Colon (tissue), 2 donors: ENCODE measurements around the gene RPL14.

Experiments used
- FAIRE-seq: peaks from 2 replicates; lab custom pipeline; 2012; peaks lifted over from hg19 to GRCh38; lab: Jason Lieb, UNC
- donor health status: control.
- donor health status: control.

The RPL14 gene

DNA sequence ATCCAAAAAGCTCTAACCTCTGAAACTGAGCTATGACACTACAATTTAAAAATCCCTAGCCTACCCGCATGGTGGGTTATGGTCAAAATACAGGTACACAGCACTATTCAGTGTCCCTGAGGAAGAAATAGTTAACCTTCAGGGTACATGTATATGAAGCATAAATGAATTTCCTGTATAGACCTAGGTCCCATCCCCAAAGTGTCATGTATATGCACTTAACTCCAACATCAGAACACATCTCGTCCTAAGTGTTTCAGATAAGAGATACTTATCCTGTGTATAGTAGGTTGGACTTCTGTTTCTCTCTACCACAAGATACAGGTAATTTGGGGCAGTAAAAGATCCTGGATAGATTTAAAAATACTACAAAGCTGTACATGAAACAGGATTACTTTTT is 6.4 kb downstream of the RPL14 start:
- no peak for FAIRE-seq

DNA sequence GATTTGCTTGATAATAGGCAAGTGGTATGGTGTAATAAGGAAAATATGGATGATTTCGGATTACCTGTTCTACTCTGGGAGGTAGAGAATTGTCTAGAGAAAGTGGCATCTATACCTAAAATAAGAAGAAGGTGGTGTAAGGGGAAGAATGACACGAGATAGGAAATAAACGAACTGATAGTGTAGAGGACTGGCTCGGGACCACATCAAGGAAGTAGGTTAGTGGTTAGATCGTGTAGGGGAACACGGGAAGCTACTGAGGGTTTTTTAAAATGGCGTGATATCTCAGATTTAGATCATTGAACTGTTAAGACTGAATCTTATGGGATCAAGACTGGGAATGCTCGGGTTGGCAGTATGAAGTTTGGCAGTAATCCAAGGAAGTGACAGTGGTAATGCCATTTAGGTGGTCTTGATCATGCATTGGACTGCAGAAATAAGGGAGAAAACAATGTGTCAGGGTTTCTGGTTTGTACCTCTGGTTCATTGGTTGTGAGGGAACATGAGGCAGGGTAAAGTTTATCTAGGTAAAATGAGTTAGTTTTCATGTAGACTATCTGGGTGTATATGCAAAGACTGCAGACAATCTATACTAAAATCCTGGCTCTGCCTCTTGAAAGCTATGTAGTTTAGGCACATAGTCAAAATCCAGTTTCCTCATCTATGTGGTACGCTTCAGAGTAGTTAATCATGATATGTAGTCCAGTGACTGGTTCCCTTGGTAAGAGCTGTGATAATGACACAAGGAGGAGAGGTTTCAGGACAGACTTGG is 7.4 kb downstream of the RPL14 start:
- no peak for FAIRE-seq

DNA sequence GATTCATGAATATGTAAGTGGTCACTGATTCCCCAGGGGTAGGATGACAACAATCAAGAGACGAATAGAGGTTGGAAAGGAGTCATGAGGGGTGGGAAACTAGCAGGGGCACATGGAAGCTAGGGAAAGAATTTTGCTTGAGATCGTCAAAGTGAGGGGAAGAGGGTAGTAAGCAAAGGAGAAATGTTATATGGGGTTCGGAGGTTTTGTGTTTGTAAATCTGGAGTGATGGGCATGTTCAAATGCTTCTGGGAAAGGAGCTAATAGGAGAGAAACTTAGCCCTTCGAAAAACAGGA is 7.9 kb downstream of the RPL14 start:
- FAIRE-seq, result no peak

DNA sequence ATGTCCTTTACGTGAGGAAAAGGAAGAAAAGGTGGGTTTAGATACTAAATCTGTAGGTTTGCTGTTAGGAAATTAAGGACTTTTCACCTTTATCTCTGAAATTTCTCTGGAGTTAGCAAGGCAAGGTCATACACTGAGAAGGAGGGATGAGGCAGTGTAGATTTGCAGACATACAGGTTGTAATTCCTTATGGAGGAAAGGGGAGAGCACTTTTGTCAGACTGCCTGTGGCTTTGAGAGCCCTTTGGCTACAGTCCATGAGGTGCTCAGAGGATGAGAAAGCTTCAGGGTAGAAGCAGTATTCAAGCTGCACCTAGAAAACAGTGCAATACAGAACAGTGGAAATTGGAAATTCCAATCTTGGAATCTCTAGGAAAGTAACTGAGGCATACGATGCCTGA is 8.3 kb downstream of the RPL14 start:
- no peak for FAIRE-seq

DNA sequence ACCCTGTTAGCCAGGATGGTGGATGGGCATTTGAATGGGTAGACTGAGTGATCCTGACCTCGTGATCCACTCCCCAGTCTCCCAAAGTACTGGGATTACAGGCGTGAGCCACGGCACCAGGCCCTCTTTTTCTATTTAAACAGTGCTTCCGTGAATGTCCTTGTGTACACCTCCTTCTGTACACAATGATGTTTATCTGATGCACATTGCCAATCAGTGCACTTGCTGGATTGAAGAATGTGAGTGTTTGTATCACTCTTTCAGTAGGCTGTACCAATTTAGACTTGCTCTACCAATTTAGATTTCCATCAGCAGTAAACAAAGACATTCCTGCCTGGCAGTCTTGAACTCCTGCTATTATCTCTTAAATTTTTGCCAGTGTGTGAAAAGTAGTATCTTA is 10.9 kb downstream of the RPL14 start:
- no peak for FAIRE-seq

DNA sequence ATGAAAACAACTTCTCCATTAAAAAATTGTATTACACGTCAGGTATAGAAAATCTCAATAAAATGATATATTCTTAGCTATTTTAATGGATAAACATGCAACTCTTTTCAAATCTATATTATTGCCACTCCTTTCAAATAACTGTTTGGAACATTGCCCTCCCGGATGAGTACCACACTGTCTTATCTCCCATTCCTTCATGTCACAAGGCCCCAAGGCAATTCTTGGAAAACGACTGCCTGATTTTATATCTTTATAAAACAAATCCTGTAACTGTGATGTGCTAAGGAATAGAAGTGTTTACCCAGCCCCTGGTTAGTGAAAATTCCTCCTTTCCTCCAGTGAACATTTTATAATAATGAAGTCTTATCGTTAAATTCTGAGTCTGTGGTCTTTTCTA is 13.6 kb downstream of the RPL14 start:
- no peak for FAIRE-seq

DNA sequence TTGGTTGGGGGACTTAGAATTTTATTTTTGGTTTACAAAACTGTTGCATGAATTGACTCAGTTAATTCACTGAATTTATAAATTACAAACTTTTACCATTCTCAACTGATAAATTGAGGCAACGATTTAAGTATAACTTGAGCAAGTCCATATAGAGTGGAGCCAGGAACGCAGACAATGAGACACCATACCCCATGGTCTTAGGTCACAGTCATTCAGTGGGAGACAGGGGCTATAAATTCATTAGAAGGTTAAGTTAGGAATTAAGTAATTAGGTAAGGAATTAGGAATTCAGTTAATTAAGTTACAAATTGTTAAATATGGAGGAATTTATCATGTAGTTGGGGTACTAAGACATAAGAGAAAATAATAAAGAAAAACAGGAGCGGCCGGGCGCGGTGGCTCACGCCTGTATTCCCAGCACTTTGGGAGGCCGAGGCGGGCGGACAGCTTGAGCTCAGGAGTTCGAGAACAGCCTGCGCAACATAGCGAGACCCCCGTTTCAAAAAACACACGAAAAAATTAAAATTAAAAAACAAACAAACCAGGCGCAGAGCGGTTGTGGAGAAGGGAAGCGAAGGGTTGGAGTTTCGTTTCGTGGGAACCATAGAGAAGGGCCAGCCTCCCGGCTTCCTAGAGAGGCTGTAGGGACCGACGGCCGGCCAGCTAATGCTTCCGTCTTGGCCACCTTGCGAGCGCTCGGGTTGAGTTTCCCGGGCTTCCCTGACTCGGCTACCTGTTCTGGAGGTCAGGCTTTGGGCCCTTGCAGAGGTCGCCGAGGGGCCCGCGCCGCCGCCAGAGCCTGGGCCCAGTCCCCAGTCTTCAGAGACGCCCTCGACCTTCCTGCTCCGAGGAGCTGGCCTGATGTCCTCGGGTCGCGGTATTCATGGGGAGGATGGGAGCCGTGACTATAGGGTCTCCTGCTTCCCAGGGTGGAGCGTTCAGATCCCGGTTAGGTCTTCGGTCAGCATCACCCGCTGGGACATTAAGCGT is 19.6 kb downstream of the RPL14 start, which contains the start of gene ZNF619:
Gene ZNF619, plus strand, starts transcription at position 645 of the 993 bp plus-strand sequence. CDS start 858 bp downstream, outside the sequence.
- no peak for FAIRE-seq

DNA sequence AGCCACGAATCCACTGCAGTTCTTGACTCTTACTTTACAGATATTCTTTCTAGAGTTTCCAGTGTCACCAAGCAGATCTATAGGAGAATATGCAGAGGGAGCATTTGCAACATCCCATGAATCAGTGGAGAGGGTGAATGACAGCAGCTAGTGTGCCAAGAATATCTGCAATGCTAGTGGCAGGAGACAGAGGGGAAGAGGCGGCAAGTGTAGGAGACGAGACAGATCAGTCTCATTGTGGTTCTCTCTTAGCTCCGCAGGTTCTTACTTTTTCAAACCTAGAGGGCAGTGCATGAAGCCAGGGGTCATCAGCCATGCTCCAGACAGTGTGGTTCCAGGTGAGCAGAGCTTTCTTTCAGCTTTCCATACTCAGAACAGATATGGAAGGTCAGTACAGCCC is 20.5 kb downstream of the RPL14 start:
- no peak for FAIRE-seq

DNA sequence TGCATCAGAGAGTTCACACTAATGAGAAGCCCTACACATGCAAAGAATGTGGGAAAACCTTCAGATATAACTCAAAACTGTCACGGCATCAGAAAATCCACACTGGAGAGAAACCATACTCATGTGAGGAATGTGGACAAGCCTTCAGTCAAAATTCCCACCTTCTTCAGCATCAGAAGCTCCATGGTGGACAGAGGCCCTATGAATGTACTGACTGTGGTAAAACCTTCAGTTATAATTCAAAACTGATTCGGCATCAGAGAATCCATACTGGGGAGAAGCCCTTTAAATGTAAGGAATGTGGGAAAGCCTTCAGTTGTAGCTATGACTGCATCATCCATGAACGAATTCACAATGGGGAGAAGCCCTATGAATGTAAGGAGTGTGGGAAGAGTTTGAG is 30.0 kb downstream of the RPL14 start:
- no peak for FAIRE-seq

DNA sequence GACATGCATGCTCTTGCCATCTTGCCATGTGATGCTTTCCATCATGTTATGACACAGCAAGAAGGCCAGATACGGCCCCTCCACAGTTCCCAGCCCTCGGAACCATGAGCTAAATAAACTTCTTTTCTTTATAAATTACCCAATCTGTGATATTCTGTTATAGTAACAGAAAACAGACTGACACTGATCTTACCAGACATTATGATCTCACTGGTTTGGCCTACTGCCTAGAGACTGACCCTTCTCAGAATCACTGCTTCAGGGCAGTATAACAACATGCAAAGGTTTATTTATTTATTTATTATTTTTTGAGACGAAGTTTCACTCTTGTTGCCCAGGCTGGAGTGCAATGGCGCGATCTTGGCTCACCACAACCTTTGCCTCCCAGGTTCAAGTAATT is 33.8 kb downstream of the RPL14 start:
- FAIRE-seq, result no peak

DNA sequence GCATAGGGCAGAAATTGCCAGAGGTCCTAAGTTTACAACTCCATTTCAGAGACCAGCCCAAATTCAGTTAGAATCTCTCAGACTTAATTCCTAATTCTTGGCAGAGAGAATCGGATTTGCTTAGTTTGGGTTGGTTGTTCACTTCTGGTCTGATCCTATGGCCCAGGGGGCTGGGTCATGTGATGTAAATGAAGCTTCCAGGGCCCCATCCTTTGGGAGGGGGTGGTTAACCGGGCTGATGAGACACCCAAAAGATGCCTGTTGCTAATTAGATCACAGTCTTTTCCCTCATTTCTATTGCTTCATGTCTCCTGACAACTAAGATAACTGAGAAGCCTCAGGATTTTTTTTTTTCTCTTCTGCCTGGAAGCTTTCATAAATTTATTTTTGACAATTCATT is 37.6 kb downstream of the RPL14 start:
- FAIRE-seq, result no peak

DNA sequence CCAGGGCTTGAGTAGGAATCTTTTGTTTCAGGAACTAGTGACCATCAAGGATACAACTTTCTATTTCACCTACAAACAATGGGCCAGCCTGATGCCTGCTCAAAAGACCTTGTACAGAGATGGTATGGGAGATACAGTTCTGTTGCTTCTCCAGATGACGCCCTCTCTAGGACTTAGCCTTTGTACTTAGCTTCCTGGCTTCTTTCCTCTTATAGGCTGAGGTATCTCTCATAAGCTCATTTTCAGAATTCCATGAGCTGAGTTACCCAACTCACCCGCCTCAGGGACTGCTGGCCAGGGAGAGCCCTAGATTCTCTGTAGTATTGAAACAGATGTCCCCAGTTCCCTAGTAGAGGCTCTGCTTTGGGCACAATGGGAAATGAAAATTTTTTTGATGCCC is 40.1 kb downstream of the RPL14 start:
- no peak for FAIRE-seq

DNA sequence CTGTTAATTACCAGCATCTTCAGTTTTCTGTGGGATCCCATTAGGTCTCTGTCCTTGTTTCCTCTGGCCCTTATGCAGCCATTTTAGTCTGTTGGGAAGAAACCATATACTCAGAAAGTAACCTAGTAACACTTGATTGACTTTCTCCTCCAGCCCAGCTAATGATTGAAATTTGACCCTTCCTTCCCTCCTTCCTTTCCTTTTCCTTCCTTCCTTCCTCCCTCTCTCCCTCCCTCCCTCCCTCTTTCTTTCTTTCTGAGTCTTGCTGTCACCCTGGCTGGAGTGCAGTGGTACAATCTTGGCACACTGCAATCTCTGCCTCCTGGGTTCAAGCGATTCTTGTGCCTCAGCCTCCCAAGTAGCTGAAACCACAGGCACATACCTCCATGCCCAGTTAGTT is 42.8 kb downstream of the RPL14 start:
- FAIRE-seq, result no peak

DNA sequence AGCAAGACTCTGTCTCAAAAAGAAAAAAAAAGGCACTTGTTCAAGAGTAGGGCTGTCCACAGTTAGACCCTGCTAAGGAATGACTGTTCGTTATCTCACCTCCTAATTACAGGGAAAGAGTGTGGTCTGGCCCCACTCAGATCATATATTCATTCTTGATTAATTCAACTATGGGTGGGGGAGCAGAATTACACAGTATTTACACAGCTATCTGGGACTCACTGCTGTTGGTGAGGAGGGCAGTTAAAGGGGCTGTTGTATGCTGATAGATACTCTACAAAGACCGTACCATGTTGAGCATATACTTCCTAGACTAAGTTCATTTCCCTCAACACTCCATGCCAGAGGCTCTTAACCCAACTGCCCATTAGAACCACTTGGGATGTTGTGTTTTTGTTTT is 44.9 kb downstream of the RPL14 start:
- no peak for FAIRE-seq

DNA sequence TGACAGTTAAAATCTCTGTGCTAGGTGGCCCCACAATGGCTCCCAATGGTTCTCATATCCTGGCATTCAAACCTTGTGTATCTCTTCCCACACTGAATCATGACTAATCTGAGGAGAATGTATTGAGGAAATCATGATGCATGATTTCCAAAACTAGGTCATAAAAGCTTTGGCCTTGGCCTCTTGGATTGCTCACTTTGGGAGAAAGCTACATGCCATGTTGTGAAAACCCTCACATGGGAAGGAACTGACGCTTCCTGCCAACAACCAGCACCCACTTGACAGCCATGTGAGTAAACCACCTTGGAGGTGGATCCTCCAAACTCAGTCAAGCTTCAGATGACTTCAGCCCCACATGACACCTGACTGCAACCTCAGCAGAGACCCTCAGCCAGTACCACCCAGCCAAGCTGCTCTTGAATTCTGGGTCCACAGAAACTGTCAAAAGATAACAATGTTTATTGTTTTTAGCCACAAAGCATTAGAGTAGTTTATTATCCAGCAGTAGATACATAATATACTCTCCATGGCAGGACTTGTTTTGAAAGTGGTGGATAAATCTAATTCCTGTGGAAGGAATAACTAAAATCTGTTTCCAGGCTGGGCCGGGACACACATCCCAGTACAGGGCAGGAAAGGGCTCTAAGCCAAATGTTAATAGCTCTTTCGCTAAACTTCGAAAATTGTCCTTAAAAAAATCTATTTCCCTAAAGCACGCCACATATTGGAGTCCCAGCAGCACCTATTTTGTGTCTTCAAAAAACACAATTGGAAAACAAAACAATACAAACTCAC is 47.7 kb downstream of the RPL14 start:
- FAIRE-seq, result no peak

DNA sequence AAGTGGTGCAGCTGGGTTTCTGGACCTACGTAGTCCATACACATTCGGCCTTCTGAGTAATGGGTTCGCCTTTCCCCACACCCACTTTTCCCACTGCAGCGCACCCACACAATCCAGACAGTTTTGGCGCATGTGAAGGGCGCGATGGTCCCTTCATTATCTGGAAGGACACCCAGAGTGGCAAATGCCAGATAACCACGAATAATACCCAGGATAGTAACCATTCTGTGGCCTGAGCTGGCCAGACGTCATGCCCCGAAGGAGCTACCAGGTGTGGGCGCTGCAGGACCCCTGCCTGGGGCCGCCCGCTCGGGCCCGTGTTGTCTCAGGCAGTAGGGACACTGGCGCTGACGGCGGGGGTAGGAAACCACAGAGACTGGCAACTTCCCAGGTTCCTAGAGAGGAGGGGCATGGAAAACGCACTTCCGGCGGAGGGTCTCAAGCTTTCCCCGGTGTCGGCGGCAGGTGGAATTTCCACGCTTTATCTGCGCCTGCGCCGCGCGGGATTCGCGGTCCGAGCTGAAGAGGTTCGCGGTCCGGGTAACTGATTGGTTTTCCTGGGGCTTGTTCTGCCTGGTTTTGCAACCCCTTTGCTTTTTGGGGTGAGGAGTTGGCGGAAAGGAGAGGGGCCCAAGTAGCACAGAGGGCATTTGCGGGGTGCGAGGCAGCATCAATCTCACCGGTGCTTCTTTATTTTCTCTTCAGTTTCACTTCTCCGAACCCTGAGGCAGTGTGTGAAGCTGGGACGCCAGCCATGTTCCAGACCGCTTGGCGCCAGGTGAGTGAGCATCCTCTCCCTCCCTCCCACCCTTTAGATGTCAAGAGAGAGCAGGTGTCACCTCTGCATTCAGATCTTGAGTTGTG is 48.7 kb downstream of the RPL14 start, which contains the start of gene ZNF620:
Gene ZNF620, plus strand, starts transcription at position 441 of the 864 bp plus-strand sequence. Its CDS starts 314 bp downstream, at position 755.
- no peak for FAIRE-seq

DNA sequence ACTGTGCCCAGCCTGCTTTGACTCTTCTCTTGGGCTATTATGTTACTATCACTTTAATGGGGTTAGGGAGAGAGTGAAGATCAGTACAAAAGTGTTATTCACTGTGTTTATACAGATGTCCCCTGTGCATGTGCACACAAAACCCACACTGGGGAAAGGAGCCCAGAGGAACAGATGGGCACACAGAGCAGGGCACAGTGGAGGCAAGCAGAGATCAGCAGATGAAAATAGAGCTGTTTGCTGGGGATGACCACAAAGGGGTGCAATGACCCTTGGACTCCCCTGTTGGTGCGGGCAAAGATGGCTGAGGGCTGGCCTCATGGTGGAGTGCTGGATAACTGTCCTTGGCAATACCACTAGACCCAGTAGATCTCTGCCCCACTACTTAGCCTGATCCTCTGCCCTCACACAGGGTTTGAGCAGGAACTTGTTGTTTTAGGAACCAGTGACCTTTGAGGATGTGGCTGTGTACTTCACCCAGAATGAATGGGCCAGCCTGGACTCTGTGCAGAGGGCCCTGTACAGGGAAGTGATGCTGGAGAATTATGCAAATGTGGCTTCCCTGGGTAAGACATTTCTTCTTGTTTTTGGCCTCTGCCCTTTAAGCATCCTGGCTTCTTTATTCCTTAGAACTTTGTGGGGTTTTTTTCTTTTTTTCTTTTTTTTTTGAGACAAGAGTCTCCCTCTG is 54.0 kb downstream of the RPL14 start:
- no peak for FAIRE-seq

DNA sequence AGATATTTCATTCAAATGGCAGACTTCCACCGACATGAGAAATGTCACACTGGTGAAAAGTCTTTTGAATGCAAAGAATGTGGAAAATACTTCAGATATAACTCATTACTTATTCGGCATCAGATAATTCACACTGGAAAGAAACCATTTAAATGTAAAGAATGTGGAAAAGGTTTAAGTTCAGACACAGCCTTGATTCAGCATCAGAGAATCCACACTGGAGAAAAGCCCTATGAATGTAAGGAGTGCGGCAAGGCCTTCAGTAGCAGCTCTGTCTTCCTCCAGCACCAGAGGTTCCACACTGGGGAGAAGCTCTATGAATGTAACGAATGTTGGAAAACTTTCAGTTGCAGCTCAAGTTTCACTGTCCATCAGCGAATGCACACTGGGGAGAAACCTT is 59.1 kb downstream of the RPL14 start:
- FAIRE-seq, result no peak

DNA sequence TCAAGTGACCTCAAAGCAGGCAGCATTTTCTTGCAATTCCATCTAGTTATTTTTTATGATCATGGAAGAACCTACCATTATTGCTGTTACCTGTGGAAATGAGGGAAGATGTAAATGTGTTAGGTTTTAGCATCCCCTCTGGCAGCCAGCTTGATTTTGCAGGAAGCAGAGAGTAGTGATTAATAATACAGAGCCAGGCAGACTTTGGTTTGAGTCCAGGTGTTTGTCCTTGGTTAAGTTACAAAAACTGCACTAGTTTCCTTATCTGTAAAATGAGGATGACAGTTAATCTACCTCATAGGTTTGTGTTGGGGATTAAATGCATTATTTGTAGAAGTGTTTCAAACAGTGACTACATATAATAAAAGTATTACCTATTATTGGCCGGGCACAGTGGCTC is 60.9 kb downstream of the RPL14 start:
- FAIRE-seq, result no peak
